Retinal pigment epithelial cell (primary cell): ENCODE measurements around the gene APLP2.
A peak's percentile ranks its signal among the peaks of the same experiment; 100 is the strongest.

Source experiments
- DNase-seq: peaks from one replicate; pipeline ENCODE4 v3.0.0-alpha.2; 2010; ENCODE audit warnings: low read depth
- H3K4me3 ChIP-seq: 2 replicates; pipeline ENCODE4 v1.5.1; 2011; ENCODE audit warnings: mild to moderate bottlenecking, low read length, control low read depth, moderate library complexity
- TF ChIP-seq, protein P1 (sequence below): conservative IDR thresholded peaks from 2 replicates; pipeline ENCODE4 v1.5.1; 2011; ENCODE audit warnings: low read depth, low read length, control low read depth, inconsistent platforms

Gene APLP2

DNA sequence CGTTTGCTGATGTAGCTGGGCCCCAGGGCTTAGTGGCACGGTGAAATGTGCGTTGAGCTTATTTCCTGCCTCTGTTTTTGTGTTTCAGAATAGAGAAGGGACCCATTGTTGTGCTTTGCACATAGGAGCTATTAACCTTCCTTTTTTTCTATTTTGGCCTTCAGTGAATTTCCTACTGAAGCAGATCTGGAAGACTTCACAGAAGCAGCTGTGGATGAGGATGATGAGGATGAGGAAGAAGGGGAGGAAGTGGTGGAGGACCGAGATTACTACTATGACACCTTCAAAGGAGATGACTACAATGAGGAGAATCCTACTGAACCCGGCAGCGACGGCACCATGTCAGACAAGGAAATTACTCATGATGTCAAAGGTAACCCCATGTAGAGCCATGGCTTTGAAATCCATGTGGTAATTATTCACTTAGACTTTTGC, 52.5 kb downstream of the APLP2 start:
- no peak overlapping the region for H3K4me3 ChIP-seq
- DNase-seq: no peak
- TF ChIP-seq, protein P1, sequence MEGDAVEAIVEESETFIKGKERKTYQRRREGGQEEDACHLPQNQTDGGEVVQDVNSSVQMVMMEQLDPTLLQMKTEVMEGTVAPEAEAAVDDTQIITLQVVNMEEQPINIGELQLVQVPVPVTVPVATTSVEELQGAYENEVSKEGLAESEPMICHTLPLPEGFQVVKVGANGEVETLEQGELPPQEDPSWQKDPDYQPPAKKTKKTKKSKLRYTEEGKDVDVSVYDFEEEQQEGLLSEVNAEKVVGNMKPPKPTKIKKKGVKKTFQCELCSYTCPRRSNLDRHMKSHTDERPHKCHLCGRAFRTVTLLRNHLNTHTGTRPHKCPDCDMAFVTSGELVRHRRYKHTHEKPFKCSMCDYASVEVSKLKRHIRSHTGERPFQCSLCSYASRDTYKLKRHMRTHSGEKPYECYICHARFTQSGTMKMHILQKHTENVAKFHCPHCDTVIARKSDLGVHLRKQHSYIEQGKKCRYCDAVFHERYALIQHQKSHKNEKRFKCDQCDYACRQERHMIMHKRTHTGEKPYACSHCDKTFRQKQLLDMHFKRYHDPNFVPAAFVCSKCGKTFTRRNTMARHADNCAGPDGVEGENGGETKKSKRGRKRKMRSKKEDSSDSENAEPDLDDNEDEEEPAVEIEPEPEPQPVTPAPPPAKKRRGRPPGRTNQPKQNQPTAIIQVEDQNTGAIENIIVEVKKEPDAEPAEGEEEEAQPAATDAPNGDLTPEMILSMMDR: no peak

DNA sequence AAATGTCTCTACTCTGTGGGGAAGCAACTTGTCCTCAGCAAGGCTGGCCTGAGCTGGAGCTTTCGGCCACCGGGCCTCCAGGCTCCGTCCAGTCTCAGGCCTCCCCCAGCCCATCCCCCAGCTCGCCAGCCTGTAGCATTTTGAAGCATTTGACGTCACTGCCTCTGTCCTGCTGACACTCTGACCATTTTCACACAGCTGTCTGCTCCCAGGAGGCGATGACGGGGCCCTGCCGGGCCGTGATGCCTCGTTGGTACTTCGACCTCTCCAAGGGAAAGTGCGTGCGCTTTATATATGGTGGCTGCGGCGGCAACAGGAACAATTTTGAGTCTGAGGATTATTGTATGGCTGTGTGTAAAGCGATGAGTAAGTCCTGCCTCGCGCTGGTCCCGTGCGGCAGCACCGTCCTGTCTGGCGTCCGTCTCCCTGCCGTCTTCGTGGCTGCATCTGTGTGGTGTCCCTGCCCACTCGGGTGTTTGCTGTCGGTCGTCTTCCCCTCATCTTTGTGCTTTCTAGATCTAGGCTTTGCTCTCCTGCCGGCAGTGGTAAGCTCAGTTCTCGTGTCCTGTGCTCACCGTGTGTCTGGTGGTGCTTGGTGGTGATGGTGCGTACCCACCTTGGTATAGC, 53.8 kb downstream of the APLP2 start:
- TF ChIP-seq, protein P1: no peak
- H3K4me3 ChIP-seq: no peak overlapping the region
- no peak for DNase-seq

DNA sequence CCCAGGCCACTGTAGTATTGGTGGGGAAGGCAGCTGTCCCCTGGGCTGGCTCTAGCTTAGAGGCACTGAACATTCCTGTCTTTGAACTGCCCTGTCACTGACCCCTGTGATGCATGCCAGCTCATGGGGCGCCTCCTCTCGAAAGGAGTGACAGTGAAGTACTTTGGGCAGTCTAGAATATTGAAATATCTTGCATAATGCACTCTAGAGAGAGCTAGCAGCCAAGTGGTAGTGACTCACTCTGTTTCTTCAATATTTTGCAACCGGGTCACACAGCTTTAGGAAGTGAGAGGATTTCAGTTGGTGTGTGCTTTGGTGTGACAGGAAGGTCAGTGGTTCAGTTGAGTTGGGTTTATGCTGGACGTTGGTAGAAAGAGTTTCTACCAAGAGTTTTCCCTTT, 54.4 kb downstream of the APLP2 start:
- TF ChIP-seq, protein P1: no peak
- H3K4me3 ChIP-seq: no peak overlapping the region
- peak; percentile 75 for DNase-seq

DNA sequence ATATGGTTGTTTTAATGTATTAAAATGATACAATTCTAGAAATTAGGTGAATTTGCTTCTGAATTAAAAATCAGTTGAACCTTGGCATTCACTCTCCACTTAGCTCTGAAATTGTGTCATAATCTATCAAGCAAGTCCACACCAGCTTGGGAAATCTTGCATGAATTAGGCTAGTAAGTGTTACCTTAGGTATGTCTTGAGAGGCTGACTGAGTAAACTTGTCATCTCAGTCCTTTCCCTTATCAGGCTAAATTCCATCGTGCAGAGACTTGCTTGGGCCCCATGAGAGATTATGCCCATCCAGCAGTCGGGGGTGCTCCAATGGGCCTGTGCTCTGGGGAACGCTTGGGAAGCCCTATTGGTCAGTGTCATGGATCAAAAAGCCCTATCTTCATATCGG, 55.9 kb downstream of the APLP2 start:
- H3K4me3 ChIP-seq: no peak overlapping the region
- DNase-seq: no peak
- TF ChIP-seq, protein P1: no peak

DNA sequence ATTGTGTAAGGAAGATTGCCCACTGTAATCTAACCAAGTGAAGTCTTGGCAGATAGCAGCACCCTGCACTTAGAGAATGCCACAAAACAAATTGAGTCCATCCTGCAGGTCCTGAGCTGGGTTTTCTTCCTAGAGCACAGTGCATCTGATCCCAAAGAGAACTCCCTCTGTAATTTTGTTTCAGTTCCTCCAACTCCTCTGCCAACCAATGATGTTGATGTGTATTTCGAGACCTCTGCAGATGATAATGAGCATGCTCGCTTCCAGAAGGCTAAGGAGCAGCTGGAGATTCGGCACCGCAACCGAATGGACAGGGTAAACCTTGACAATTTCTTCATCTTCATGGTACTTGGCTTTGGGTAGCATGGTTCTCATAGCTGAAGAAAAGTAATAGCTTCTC, 56.8 kb downstream of the APLP2 start:
- TF ChIP-seq, protein P1: no peak

DNA sequence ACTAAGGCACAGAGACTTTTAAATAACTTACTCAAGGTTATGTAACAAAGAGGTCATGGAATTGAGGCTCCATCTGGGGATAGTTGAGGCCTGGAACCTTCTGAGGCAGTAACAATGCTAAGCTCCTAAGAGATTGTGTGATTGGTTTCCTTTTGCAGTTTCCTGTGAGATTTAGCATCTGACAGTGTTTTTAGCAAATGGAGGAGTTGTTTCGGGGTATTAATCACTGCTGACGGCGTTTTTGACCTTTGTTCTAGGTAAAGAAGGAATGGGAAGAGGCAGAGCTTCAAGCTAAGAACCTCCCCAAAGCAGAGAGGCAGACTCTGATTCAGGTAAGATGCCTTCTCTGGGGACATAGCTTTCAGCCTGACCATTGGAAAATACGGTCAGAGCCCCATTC, 57.8 kb downstream of the APLP2 start:
- H3K4me3 ChIP-seq: no peak overlapping the region
- TF ChIP-seq, protein P1: no peak
- no peak for DNase-seq

More for the DNA sequence above, 56.8 kb downstream of the APLP2 start:
- no peak overlapping the region for H3K4me3 ChIP-seq
- no peak for DNase-seq

DNA sequence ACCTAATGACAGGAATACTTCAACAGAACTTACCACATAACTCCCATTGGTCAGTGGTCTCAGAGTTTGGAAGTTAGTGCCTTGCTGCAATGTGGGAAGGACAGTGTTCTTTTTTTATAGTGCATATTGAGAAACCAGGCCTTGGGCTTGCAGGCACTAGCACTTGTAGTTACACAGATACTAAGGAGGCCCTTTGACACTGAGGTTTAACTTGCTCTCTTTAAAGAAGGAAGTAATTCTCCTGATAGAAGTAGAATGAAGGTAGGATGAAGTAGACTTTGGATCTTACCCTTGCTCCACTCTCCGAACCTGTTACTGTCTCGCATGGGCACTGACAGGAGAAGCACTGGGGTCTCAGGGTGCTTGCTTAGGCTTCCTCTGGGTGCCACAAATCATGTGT, 58.9 kb downstream of the APLP2 start:
- TF ChIP-seq, protein P1: no peak
- H3K4me3 ChIP-seq: no peak overlapping the region
- no peak for DNase-seq
